HG03060 (cell line): ENCODE data around the gene FAM120B.
"Not testable (repeated sequence)": the region's sequence is repeated elsewhere in the genome, so short reads cannot be mapped to it uniquely, and the experiment has no call there.

ENCODE experiments used
- ATAC-seq: cut with Tn5 transposase; IDR thresholded peaks from one replicate; pipeline ENCODE4 v1.9.1; 2021; ENCODE audit warnings: low read depth, moderate number of reproducible peaks; ENCODE audit not compliant: unreplicated experiment

FAM120B gene

GRCh38 chr6:170347975-170348374 lies 41.4 kb downstream of the FAM120B start:
- no peak for ATAC-seq

GRCh38 chr6:170351456-170351855 lies 44.9 kb downstream of the FAM120B start:
- ATAC-seq: not testable (repeated sequence)

- not testable (repeated sequence) for ATAC-seq
Observed at GRCh38 chr6:170355190-170355589, 48.6 kb downstream of the FAM120B start.

GRCh38 chr6:170355661-170356060 lies 49.1 kb downstream of the FAM120B start:
- ATAC-seq: no peak

GRCh38 chr6:170357812-170358211 lies 51.3 kb downstream of the FAM120B start:
- ATAC-seq: no peak

GRCh38 chr6:170358496-170358895 lies 51.9 kb downstream of the FAM120B start:
- no peak for ATAC-seq

GRCh38 chr6:170360476-170360875 lies 53.9 kb downstream of the FAM120B start:
- ATAC-seq: no peak

- ATAC-seq: no peak
Observed at GRCh38 chr6:170361335-170361734, 54.8 kb downstream of the FAM120B start.

- no peak for ATAC-seq
Observed at GRCh38 chr6:170362121-170362520, 55.6 kb downstream of the FAM120B start.

- ATAC-seq: no peak
Observed at GRCh38 chr6:170363255-170363654, 56.7 kb downstream of the FAM120B start.

GRCh38 chr6:170365121-170365520 lies 58.6 kb downstream of the FAM120B start:
- ATAC-seq: no peak

- ATAC-seq: no peak
Observed at GRCh38 chr6:170365593-170365992, 59.0 kb downstream of the FAM120B start.

GRCh38 chr6:170366248-170366960 lies 59.8 kb downstream of the FAM120B start:
- no peak for ATAC-seq

- no peak for ATAC-seq
Observed at GRCh38 chr6:170367241-170367640, 60.7 kb downstream of the FAM120B start.

GRCh38 chr6:170368544-170368943 lies 62.0 kb downstream of the FAM120B start:
- no peak for ATAC-seq

GRCh38 chr6:170369403-170369802 lies 62.8 kb downstream of the FAM120B start:
- no peak for ATAC-seq

GRCh38 chr6:170370416-170370815 lies 63.9 kb downstream of the FAM120B start:
- no peak for ATAC-seq

GRCh38 chr6:170371080-170371479 lies 64.5 kb downstream of the FAM120B start:
- ATAC-seq: no peak

- no peak for ATAC-seq
Observed at GRCh38 chr6:170371588-170371987, 65.0 kb downstream of the FAM120B start.

GRCh38 chr6:170372380-170373325 lies 66.1 kb downstream of the FAM120B start:
- ATAC-seq: no peak

GRCh38 chr6:170374571-170375444 lies 68.2 kb downstream of the FAM120B start:
- no peak for ATAC-seq
